HCT116 (cell line): ENCODE results near the gene C1R. TPM values are rescaled to one million over a fixed set of nuclear protein-coding genes. Genes with fewer than 3 reads are reported as not detected.

Experiments used
- ATAC-seq: fragments of 200-7000 bp; cut with Tn5 transposase; 2 replicates; pipeline ENCODE4 v1.9.1; 2020; ENCODE audit warnings: mild to moderate bottlenecking, moderate library complexity
- BruUV-seq: library from RNA; stranded (reverse); fragments of 400-500 nt; replicated peaks from 2 replicates; lab custom pipeline; 2021; lab: Mats Ljungman, UMichigan
- CTCF ChIA-PET: fragments of 300-600 bp; sonication (Branson Sonifier 250); formaldehyde crosslinking; loops from one replicate; lab custom pipeline; 2021; ENCODE audit warnings: antibody characterized with exemption; lab: Charles Lee
- POLR2A ChIA-PET: fragments of 300-600, 350-600 bp; sonication (Branson Sonifier 250); formaldehyde crosslinking; loops from one replicate; lab custom pipeline; 2021; ENCODE audit warnings: antibody characterized with exemption; lab: Charles Lee
- RAD21 ChIA-PET, 2 experiments: fragments of 300-600 bp; sonication (Branson Sonifier 250); formaldehyde crosslinking; loops; one replicate each; lab custom pipeline; 2023; ENCODE audit warnings: low total read pairs in 2 of 2; ENCODE audit not compliant: uncharacterized antibody in 2 of 2, unreplicated experiment in 2 of 2, low non-redundant PET in 1 of 2; lab: Charles Lee
- DNase-seq: peaks from one replicate; pipeline ENCODE4 v3.0.0-alpha.2; 2010; ENCODE audit warnings: low read depth, low spot score
- H2AFZ ChIP-seq: fragments of 200-600 bp; shearing (Covaris generic), sonication (generic); 2 replicates; pipeline ENCODE4 v1.6.1; 2017; ENCODE audit warnings: low read depth, mixed run types, mixed read lengths, antibody characterized with exemption, low read length; ENCODE audit not compliant: poor library complexity, severe bottlenecking
- H3K27ac ChIP-seq: 2 replicates; pipeline ENCODE4 v1.5.1; 2012; ENCODE audit warnings: low read depth, low read length
- H3K27me3 ChIP-seq: fragments of 200-600 bp; sonication (generic); 2 replicates; pipeline ENCODE4 v1.6.1; 2016; ENCODE audit warnings: mixed run types, low read length, mixed read lengths; ENCODE audit not compliant: insufficient read depth
- H3K36me3 ChIP-seq, 2 experiments: fragments of 200-500 bp in 1 of 2; fragments of 200-600 bp in 1 of 2; sonication (Bioruptor generic) in 1 of 2; sonication (generic) in 1 of 2; 2 replicates each; pipeline versions ENCODE4 v1.5.1 to v1.6.1; 2014 to 2016; ENCODE audit warnings: low read length in 2 of 2, inconsistent platforms in 1 of 2, mixed read lengths in 1 of 2, mixed run types in 1 of 2; ENCODE audit not compliant: insufficient read depth in 2 of 2, control insufficient read depth in 1 of 2
- H3K4me1 ChIP-seq, 2 experiments: fragments of 200-600 bp in 1 of 2; sonication (generic) in 1 of 2; 2 replicates each; pipeline versions ENCODE4 v1.5.1 to v1.6.1; 2012 to 2017; ENCODE audit warnings: low read length in 2 of 2, inconsistent platforms in 1 of 2, mild to moderate bottlenecking in 1 of 2, mixed read lengths in 1 of 2, mixed run types in 1 of 2, moderate library complexity in 1 of 2; ENCODE audit not compliant: insufficient read depth in 2 of 2, control insufficient read depth in 1 of 2
- H3K4me2 ChIP-seq: fragments of 200-600 bp; sonication (generic); 2 replicates; pipeline ENCODE4 v1.6.1; 2017; ENCODE audit warnings: mixed run types, low read length, mixed read lengths
- H3K4me3 ChIP-seq, 2 experiments: fragments of 200-600 bp in 1 of 2; sonication (generic) in 1 of 2; replicated peaks in 1 of 2; 2 replicates each; pipeline ENCODE4 v1.5.1; 2011 to 2016; ENCODE audit warnings: low read length in 2 of 2, control low read depth in 1 of 2, low read depth in 1 of 2, mild to moderate bottlenecking in 1 of 2, mixed read lengths in 1 of 2, mixed run types in 1 of 2
- H3K79me2 ChIP-seq: fragments of 200-600 bp; sonication (generic); 2 replicates; pipeline ENCODE4 v1.6.1; 2017; ENCODE audit warnings: mild to moderate bottlenecking, mixed run types, low read length, moderate library complexity, mixed read lengths; ENCODE audit not compliant: insufficient read depth
- H3K9ac ChIP-seq: fragments of 200-600 bp; sonication (generic); 2 replicates; pipeline ENCODE4 v1.6.1; 2016; ENCODE audit warnings: low read length, mixed read lengths
- H3K9me2 ChIP-seq: fragments of 200-600 bp; sonication (generic), shearing (Covaris generic); 2 replicates; pipeline ENCODE4 v1.6.1; 2017; ENCODE audit warnings: mixed run types, mild to moderate bottlenecking, moderate library complexity; ENCODE audit not compliant: insufficient read depth
- H3K9me3 ChIP-seq, 2 experiments: fragments of 200-500 bp in 1 of 2; fragments of 200-600 bp in 1 of 2; sonication (Bioruptor generic) in 1 of 2; sonication (generic) in 1 of 2; 2 replicates each; pipeline ENCODE4 v1.6.1; 2014 to 2017; ENCODE audit warnings: low read length in 2 of 2, mixed read lengths in 2 of 2, inconsistent platforms in 1 of 2, low read depth in 1 of 2, mild to moderate bottlenecking in 1 of 2, mixed run types in 1 of 2, moderate library complexity in 1 of 2; ENCODE audit not compliant: control insufficient read depth in 1 of 2, insufficient read depth in 1 of 2
- H4K20me1 ChIP-seq: fragments of 200-600 bp; sonication (generic), shearing (Covaris generic); 2 replicates; pipeline ENCODE4 v1.6.1; 2017; ENCODE audit warnings: mixed run types, mild to moderate bottlenecking, moderate library complexity; ENCODE audit not compliant: insufficient read depth
- CEBPB ChIP-seq: IDR thresholded peaks from 2 replicates; pipeline ENCODE4 v1.6.1; 2012; ENCODE audit warnings: low read depth
- ELF1 ChIP-seq: IDR thresholded peaks from 2 replicates; pipeline ENCODE4 v1.6.1; 2012; ENCODE audit warnings: low read depth, borderline replicate concordance
- EZH2 ChIP-seq: fragments of 200-600 bp; sonication (generic); IDR thresholded peaks from 2 replicates; pipeline ENCODE4 v1.6.1; 2017; ENCODE audit warnings: antibody characterized with exemption, mixed run types
- EZH2phosphoT487 ChIP-seq: fragments of 200-600 bp; IDR thresholded peaks from 2 replicates; pipeline ENCODE4 v1.6.1; 2018; ENCODE audit warnings: antibody characterized with exemption, borderline replicate concordance
- FOSL1 ChIP-seq: IDR thresholded peaks from 2 replicates; pipeline ENCODE4 v1.6.1; 2012; ENCODE audit warnings: low read depth
- JUND ChIP-seq: IDR thresholded peaks from 2 replicates; pipeline ENCODE4 v1.6.1; 2012
- POLR2A ChIP-seq: IDR thresholded peaks from 2 replicates; pipeline ENCODE4 v1.7.0; 2011; ENCODE audit warnings: borderline replicate concordance; ENCODE audit not compliant: insufficient read depth, insufficient read length; ENCODE audit errors: extremely low read depth
- POLR2AphosphoS5 ChIP-seq: IDR thresholded peaks from 2 replicates; pipeline ENCODE4 v1.6.1; 2011; ENCODE audit warnings: mild to moderate bottlenecking, low read depth, low read length, moderate library complexity
- SIN3A ChIP-seq: IDR thresholded peaks from 2 replicates; pipeline ENCODE4 v1.6.1; 2012; ENCODE audit warnings: low read depth
- SP1 ChIP-seq: IDR thresholded peaks from 2 replicates; pipeline ENCODE4 v1.6.1; 2012; ENCODE audit warnings: low read depth
- TCF7L2 ChIP-seq: IDR thresholded peaks from 2 replicates; pipeline ENCODE4 v1.7.0; 2011; ENCODE audit warnings: borderline replicate concordance, inconsistent platforms; ENCODE audit not compliant: insufficient read depth, insufficient read length; ENCODE audit errors: extremely low read depth
- YY1 ChIP-seq: IDR thresholded peaks from 2 replicates; pipeline ENCODE4 v1.6.1; 2011; ENCODE audit warnings: low read length, low read depth, moderate library complexity, mild to moderate bottlenecking; ENCODE audit not compliant: insufficient replicate concordance; ENCODE audit errors: extremely low read depth
- ZBTB33 ChIP-seq: IDR thresholded peaks from 2 replicates; pipeline ENCODE4 v1.6.1; 2011; ENCODE audit warnings: mild to moderate bottlenecking, low read length, moderate library complexity; ENCODE audit not compliant: insufficient replicate concordance; ENCODE audit errors: extremely low read depth
- ZNF274 ChIP-seq: fragments of 200-500 bp; sonication (Bioruptor generic); IDR thresholded peaks from 2 replicates; pipeline ENCODE4 v1.6.1; 2014; ENCODE audit warnings: mild to moderate bottlenecking, low read depth, low read length, inconsistent platforms
- intact Hi-C: fragments of 100-400 bp; cut with micrococcal nuclease; formaldehyde crosslinking; loops from 2 replicates; pipeline ENCODE4 v1.10.0; 2022
- total RNA-seq: library from RNA; stranded (reverse); gene quantifications from one replicate; pipeline ENCODE4 v1.2.1, GENCODE V29; 2021; ENCODE audit not compliant: unreplicated experiment
- TF ChIP-seq, protein P1 (sequence below): IDR thresholded peaks from 2 replicates; pipeline ENCODE4 v1.6.1; 2012
- TF ChIP-seq, protein P2 (sequence below), 3 experiments: fragments of 200-600 bp in 1 of 3; sonication (generic) in 1 of 3; IDR thresholded peaks in 2 of 3; conservative IDR thresholded peaks in 1 of 3; 2 replicates each; pipeline ENCODE4 v1.5.1; 2012 to 2017; ENCODE audit warnings: low read depth in 2 of 3, low read length in 2 of 3, antibody characterized with exemption in 1 of 3, borderline replicate concordance in 1 of 3, control low read depth in 1 of 3, mild to moderate bottlenecking in 1 of 3, mixed read lengths in 1 of 3, mixed run types in 1 of 3, moderate library complexity in 1 of 3; ENCODE audit not compliant: insufficient read depth in 1 of 3
- TF ChIP-seq, protein P3 (sequence below): IDR thresholded peaks from 2 replicates; pipeline ENCODE4 v1.6.1; 2012; ENCODE audit warnings: low read depth

The C1R gene
- total RNA-seq, 1 experiment from 2014 or later = 4.3 TPM

DNA sequence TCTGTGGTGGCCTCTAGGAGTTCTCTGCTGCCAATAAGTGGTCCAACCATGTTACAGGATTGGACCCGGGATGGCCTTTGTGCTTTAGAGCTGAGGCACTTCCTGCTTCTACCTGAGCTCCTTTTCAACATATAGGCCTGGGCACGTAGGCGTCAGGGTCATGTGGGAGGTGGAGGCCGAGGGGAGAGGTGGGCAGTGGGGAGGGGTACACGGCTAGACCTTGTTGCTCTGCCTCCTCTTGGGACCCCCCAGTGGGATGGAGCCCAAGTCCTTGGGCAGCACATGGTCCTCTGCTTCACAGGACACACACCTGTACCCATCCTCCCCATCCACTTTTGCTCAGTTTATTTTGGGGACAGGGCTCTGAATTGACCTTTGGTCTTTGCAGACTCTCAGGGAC is 29.1 kb upstream of the C1R start:
- intact Hi-C loops = no loop called here
- no peak for ATAC-seq
- TF ChIP-seq, protein P1, sequence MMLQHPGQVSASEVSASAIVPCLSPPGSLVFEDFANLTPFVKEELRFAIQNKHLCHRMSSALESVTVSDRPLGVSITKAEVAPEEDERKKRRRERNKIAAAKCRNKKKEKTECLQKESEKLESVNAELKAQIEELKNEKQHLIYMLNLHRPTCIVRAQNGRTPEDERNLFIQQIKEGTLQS = no peak
- TF ChIP-seq POLR2A = no peak
- TF ChIP-seq TCF7L2 = no peak
- TF ChIP-seq FOSL1 = no peak
- TF ChIP-seq, protein P2, sequence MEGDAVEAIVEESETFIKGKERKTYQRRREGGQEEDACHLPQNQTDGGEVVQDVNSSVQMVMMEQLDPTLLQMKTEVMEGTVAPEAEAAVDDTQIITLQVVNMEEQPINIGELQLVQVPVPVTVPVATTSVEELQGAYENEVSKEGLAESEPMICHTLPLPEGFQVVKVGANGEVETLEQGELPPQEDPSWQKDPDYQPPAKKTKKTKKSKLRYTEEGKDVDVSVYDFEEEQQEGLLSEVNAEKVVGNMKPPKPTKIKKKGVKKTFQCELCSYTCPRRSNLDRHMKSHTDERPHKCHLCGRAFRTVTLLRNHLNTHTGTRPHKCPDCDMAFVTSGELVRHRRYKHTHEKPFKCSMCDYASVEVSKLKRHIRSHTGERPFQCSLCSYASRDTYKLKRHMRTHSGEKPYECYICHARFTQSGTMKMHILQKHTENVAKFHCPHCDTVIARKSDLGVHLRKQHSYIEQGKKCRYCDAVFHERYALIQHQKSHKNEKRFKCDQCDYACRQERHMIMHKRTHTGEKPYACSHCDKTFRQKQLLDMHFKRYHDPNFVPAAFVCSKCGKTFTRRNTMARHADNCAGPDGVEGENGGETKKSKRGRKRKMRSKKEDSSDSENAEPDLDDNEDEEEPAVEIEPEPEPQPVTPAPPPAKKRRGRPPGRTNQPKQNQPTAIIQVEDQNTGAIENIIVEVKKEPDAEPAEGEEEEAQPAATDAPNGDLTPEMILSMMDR (IDR thresholded peaks at IDR 0.05 in 2 of 3, conservative IDR thresholded peaks at IDR 0.05 in 1 of 3; ENCODE audit: borderline replicate concordance in 1 of 3, insufficient read depth in 1 of 3, low read depth in 2 of 3, low read length in 2 of 3) = no peak
- no peak for TF ChIP-seq POLR2AphosphoS5
- no peak for TF ChIP-seq SIN3A
- TF ChIP-seq ZNF274 = no peak
- no peak for TF ChIP-seq EZH2
- no peak for TF ChIP-seq JUND
- no peak for TF ChIP-seq ZBTB33
- TF ChIP-seq, protein P3, sequence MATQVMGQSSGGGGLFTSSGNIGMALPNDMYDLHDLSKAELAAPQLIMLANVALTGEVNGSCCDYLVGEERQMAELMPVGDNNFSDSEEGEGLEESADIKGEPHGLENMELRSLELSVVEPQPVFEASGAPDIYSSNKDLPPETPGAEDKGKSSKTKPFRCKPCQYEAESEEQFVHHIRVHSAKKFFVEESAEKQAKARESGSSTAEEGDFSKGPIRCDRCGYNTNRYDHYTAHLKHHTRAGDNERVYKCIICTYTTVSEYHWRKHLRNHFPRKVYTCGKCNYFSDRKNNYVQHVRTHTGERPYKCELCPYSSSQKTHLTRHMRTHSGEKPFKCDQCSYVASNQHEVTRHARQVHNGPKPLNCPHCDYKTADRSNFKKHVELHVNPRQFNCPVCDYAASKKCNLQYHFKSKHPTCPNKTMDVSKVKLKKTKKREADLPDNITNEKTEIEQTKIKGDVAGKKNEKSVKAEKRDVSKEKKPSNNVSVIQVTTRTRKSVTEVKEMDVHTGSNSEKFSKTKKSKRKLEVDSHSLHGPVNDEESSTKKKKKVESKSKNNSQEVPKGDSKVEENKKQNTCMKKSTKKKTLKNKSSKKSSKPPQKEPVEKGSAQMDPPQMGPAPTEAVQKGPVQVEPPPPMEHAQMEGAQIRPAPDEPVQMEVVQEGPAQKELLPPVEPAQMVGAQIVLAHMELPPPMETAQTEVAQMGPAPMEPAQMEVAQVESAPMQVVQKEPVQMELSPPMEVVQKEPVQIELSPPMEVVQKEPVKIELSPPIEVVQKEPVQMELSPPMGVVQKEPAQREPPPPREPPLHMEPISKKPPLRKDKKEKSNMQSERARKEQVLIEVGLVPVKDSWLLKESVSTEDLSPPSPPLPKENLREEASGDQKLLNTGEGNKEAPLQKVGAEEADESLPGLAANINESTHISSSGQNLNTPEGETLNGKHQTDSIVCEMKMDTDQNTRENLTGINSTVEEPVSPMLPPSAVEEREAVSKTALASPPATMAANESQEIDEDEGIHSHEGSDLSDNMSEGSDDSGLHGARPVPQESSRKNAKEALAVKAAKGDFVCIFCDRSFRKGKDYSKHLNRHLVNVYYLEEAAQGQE = no peak
- TF ChIP-seq CEBPB = no peak
- no peak for TF ChIP-seq SP1
- TF ChIP-seq YY1 = no peak
- TF ChIP-seq EZH2phosphoT487 = no peak
- TF ChIP-seq ELF1 = no peak
- TF ChIP-seq, all 23 proteins: peak for 0
- no peak overlapping the region for H3K4me2 ChIP-seq
- no peak overlapping the region for H3K9ac ChIP-seq
- H3K9me3 ChIP-seq = no peaks in the 10 kb centered on the region
- no peaks in the 10 kb centered on the region for H3K36me3 ChIP-seq
- DNase-seq = no peak
- POLR2A ChIA-PET = no interaction called here
- peaks cover 0 to 4% of the 10 kb centered on the region in 2 experiments; a peak in 1 of 4 replicates for H3K4me1 ChIP-seq
- H3K79me2 ChIP-seq = no peaks in the 10 kb centered on the region
- H3K27ac ChIP-seq = no peak overlapping the region
- no peak overlapping the region for H2AFZ ChIP-seq
- H3K27me3 ChIP-seq = no peaks in the 10 kb centered on the region
- BruUV-seq = no TSS peak
- RAD21 ChIA-PET = no interaction called here
- H3K4me3 ChIP-seq = no peak overlapping the region
- CTCF ChIA-PET = no interaction called here
- no peaks in the 10 kb centered on the region for H4K20me1 ChIP-seq
- no peaks in the 10 kb centered on the region for H3K9me2 ChIP-seq
